ENCODE results near the gene AKNA.

DNA sequence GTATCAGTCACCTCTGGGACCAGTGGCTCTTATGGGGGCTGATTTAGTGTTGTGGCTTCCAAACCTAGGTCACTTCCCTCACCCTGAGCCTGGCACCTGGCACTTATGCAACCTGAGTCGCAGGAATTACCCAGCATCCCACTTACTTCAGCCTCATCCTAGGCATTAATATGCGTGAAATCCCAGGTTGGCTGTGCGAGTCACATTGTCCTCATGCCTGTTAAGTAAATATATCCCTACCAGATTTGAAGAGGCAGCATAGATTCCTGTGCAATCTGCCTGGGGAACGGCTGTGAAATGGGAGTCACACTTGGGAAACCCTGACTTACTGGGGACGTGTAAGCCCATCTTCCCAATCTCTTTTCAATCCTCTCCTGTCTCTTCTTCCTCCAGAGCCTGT lies 42.7 kb upstream of the AKNA start:
- TF ChIP-seq, protein P1, sequence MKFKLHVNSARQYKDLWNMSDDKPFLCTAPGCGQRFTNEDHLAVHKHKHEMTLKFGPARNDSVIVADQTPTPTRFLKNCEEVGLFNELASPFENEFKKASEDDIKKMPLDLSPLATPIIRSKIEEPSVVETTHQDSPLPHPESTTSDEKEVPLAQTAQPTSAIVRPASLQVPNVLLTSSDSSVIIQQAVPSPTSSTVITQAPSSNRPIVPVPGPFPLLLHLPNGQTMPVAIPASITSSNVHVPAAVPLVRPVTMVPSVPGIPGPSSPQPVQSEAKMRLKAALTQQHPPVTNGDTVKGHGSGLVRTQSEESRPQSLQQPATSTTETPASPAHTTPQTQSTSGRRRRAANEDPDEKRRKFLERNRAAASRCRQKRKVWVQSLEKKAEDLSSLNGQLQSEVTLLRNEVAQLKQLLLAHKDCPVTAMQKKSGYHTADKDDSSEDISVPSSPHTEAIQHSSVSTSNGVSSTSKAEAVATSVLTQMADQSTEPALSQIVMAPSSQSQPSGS (CRISPR knock-in tag; IDR thresholded peaks at IDR 0.05; ENCODE audit: borderline replicate concordance, low read depth) = no peak
- TF ChIP-seq, protein P2, sequence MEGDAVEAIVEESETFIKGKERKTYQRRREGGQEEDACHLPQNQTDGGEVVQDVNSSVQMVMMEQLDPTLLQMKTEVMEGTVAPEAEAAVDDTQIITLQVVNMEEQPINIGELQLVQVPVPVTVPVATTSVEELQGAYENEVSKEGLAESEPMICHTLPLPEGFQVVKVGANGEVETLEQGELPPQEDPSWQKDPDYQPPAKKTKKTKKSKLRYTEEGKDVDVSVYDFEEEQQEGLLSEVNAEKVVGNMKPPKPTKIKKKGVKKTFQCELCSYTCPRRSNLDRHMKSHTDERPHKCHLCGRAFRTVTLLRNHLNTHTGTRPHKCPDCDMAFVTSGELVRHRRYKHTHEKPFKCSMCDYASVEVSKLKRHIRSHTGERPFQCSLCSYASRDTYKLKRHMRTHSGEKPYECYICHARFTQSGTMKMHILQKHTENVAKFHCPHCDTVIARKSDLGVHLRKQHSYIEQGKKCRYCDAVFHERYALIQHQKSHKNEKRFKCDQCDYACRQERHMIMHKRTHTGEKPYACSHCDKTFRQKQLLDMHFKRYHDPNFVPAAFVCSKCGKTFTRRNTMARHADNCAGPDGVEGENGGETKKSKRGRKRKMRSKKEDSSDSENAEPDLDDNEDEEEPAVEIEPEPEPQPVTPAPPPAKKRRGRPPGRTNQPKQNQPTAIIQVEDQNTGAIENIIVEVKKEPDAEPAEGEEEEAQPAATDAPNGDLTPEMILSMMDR (IDR thresholded peaks at IDR 0.05) = no peak
